SU-DHL-6 (cell line): ENCODE measurements around the gene LOXHD1.

Experiments
- EZH2phosphoT487 ChIP-seq: fragments of 200-600 bp; sonication (generic), shearing (Covaris generic); conservative IDR thresholded peaks from 2 replicates; pipeline ENCODE4 v1.6.1; 2018; ENCODE audit warnings: mild to moderate bottlenecking, antibody characterized with exemption, low read length, moderate library complexity, mixed read lengths
- TF ChIP-seq, protein P1 (sequence below): fragments of 200-600 bp; sonication (generic); IDR thresholded peaks from one replicate; pipeline ENCODE4 v1.5.1; 2017; ENCODE audit warnings: antibody characterized with exemption, mild to moderate bottlenecking, low read length, moderate library complexity; ENCODE audit not compliant: insufficient read depth, poor library complexity, severe bottlenecking

DNA sequence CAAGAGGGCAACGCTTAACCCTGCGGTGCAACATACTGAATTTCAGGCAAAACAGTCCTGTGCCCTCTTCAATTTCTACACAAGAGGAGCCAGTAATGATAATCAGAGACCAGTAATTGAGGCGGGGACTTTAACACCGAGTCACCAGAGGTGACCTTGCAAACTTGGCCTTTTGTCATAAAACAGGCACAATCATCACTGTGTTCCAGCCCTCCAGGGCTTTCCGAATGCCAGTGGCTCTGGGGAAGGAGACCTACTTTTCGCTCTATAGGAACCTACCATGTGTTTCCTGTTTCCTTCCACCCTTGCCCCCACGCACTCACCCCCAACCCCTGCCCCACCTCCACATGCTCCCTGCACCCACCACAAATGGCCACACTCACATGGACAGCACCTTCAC is 47.2 kb upstream of the LOXHD1 start:
- TF ChIP-seq, protein P1, sequence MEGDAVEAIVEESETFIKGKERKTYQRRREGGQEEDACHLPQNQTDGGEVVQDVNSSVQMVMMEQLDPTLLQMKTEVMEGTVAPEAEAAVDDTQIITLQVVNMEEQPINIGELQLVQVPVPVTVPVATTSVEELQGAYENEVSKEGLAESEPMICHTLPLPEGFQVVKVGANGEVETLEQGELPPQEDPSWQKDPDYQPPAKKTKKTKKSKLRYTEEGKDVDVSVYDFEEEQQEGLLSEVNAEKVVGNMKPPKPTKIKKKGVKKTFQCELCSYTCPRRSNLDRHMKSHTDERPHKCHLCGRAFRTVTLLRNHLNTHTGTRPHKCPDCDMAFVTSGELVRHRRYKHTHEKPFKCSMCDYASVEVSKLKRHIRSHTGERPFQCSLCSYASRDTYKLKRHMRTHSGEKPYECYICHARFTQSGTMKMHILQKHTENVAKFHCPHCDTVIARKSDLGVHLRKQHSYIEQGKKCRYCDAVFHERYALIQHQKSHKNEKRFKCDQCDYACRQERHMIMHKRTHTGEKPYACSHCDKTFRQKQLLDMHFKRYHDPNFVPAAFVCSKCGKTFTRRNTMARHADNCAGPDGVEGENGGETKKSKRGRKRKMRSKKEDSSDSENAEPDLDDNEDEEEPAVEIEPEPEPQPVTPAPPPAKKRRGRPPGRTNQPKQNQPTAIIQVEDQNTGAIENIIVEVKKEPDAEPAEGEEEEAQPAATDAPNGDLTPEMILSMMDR, result no peak
- no peak for TF ChIP-seq EZH2phosphoT487
